Thyroid gland (tissue), 4 donors: ENCODE measurements around the gene SPRY1.

Experiments
- CTCF ChIP-seq, 6 experiments: fragments of 200-600 bp in 3 of 6; fragments of 450-650 bp in 3 of 6; sonication (generic) in 3 of 6; IDR thresholded peaks; one replicate each; pipeline ENCODE4 v1.5.1; 2016 to 2019; ENCODE audit warnings: antibody characterized with exemption in 6 of 6, mild to moderate bottlenecking in 2 of 6, inconsistent platforms in 1 of 6, moderate library complexity in 1 of 6
- POLR2A ChIP-seq, 2 donors: fragments of 450-650 bp; IDR thresholded peaks; one replicate each; pipeline ENCODE4 v1.6.1; 2017; ENCODE audit warnings: antibody characterized with exemption in 2 of 2, mild to moderate bottlenecking in 2 of 2, moderate library complexity in 1 of 2

DNA sequence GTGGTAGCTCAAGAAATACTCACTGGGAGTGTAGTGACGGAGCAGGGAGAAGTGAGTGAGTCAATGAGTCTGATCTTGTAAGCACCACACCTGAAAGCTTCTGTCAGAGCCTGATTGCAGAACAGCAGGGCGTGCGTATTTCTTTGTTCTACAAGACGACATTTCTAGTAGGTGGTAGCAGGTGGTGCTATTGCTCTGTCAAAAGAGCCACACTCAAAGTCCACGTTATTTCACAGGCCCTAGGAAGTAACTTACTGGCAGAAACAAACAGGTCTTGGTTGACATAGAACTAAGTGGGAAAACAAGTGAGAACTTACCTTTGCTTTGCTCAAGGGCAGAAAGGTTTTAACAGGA is 46.4 kb upstream of the SPRY1 start:
- TF ChIP-seq CTCF (IDR thresholded peaks at IDR 0.05) (peak in 4 of 6 experiments; percentile 44 to 73 (median 64)), POLR2A (IDR thresholded peaks at IDR 0.05) (no peak)
